ENCODE results near the gene TRIB2. TPM values are rescaled to one million over a fixed set of nuclear protein-coding genes. Genes with fewer than 3 reads are reported as not detected.

The TRIB2 gene
- total RNA-seq, 4 donors from 2014 or later = 23.8 to 83.6 (median 40.1) TPM

GRCh38 chr2:12759248-12759647, 42.5 kb downstream of the TRIB2 start:
- no peak for DNase-seq
- no peaks in the 10 kb centered on the region for H3K9me3 ChIP-seq
- no peaks in the 10 kb centered on the region for H3K27me3 ChIP-seq
- no peaks in the 10 kb centered on the region for H3K36me3 ChIP-seq
- no peak for TF ChIP-seq POLR2A (IDR thresholded peaks at IDR 0.05)
- no peak for TF ChIP-seq CTCF (IDR thresholded peaks at IDR 0.05)
- H3K4me1 ChIP-seq = no peaks in the 10 kb centered on the region
- H3K4me3 ChIP-seq = no peak overlapping the region
- H3K27ac ChIP-seq = no peak overlapping the region
- intact Hi-C loops (cut with DNase I; ENCODE audit: low total_unique reads) = no loop called here

- Histone ChIP-seq H3K4me1 (no peaks in the 10 kb centered on the region), H3K36me3 (no peaks in the 10 kb centered on the region), H3K27me3 (no peaks in the 10 kb centered on the region), H3K4me3 (no peak overlapping the region), H3K27ac (no peak overlapping the region), H3K9me3 (no peaks in the 10 kb centered on the region)
- no peak for TF ChIP-seq CTCF (IDR thresholded peaks at IDR 0.05)
- TF ChIP-seq POLR2A (IDR thresholded peaks at IDR 0.05) = no peak
- intact Hi-C loops (cut with DNase I; ENCODE audit: low total_unique reads) = no loop called here
- DNase-seq = no peak
Measured at GRCh38 chr2:12761104-12761503, 44.4 kb downstream of the TRIB2 start.

GRCh38 chr2:12762337-12762736, 45.6 kb downstream of the TRIB2 start:
- Histone ChIP-seq H3K4me1 (no peaks in the 10 kb centered on the region), H3K27me3 (no peaks in the 10 kb centered on the region), H3K36me3 (no peaks in the 10 kb centered on the region), H3K9me3 (no peaks in the 10 kb centered on the region), H3K27ac (no peak overlapping the region), H3K4me3 (no peak overlapping the region)
- no peak for DNase-seq
- intact Hi-C loops (cut with DNase I; ENCODE audit: low total_unique reads) = no loop called here
- TF ChIP-seq POLR2A (IDR thresholded peaks at IDR 0.05) (no peak), CTCF (IDR thresholded peaks at IDR 0.05) (no peak)

GRCh38 chr2:12762976-12763375, 46.2 kb downstream of the TRIB2 start:
- Histone ChIP-seq H3K4me1 (no peaks in the 10 kb centered on the region), H3K27ac (no peak overlapping the region), H3K9me3 (no peaks in the 10 kb centered on the region), H3K36me3 (no peaks in the 10 kb centered on the region), H3K27me3 (no peaks in the 10 kb centered on the region), H3K4me3 (no peak overlapping the region)
- no peak for TF ChIP-seq POLR2A (IDR thresholded peaks at IDR 0.05)
- TF ChIP-seq CTCF (IDR thresholded peaks at IDR 0.05) = no peak
- DNase-seq = no peak
- intact Hi-C loops (cut with DNase I; ENCODE audit: low total_unique reads) = no loop called here

- no peaks in the 10 kb centered on the region for H3K27me3 ChIP-seq
- H3K4me3 ChIP-seq = no peak overlapping the region
- H3K36me3 ChIP-seq = no peaks in the 10 kb centered on the region
- no peak overlapping the region for H3K27ac ChIP-seq
- H3K9me3 ChIP-seq = no peaks in the 10 kb centered on the region
- TF ChIP-seq CTCF (IDR thresholded peaks at IDR 0.05) (no peak), POLR2A (IDR thresholded peaks at IDR 0.05) (no peak)
- H3K4me1 ChIP-seq = no peaks in the 10 kb centered on the region
- intact Hi-C loops (cut with DNase I; ENCODE audit: low total_unique reads) = no loop called here
- DNase-seq = no peak
Measured at GRCh38 chr2:12763486-12763885, 46.8 kb downstream of the TRIB2 start.

All from uterus (tissue), 4 donors.